ENCODE results near the gene RAD51B. TPM values are rescaled to one million over a fixed set of nuclear protein-coding genes. Genes with fewer than 3 reads are reported as not detected.
A peak's percentile ranks its signal among the peaks of the same experiment; 100 is the strongest.

RAD51B gene
- total RNA-seq, 6 donors from 2014 or later, result 10.6 to 63.9 (median 18.4) TPM

- no peak overlapping the region for H3K27ac ChIP-seq
- no peak overlapping the region for H3K4me3 ChIP-seq
- WGBS, 2 donors, result 75 to 76% methylated on average over 4 of the region's 4 CpGs
- no peaks in the 10 kb centered on the region for H3K9me3 ChIP-seq
- ATAC-seq (ENCODE audit: low FRiP score in 2 of 2) (no peak), DNase-seq (no peak)
- TF ChIP-seq POLR2AphosphoS5 (IDR thresholded peaks at IDR 0.05), result no peak
- TF ChIP-seq, protein P1, sequence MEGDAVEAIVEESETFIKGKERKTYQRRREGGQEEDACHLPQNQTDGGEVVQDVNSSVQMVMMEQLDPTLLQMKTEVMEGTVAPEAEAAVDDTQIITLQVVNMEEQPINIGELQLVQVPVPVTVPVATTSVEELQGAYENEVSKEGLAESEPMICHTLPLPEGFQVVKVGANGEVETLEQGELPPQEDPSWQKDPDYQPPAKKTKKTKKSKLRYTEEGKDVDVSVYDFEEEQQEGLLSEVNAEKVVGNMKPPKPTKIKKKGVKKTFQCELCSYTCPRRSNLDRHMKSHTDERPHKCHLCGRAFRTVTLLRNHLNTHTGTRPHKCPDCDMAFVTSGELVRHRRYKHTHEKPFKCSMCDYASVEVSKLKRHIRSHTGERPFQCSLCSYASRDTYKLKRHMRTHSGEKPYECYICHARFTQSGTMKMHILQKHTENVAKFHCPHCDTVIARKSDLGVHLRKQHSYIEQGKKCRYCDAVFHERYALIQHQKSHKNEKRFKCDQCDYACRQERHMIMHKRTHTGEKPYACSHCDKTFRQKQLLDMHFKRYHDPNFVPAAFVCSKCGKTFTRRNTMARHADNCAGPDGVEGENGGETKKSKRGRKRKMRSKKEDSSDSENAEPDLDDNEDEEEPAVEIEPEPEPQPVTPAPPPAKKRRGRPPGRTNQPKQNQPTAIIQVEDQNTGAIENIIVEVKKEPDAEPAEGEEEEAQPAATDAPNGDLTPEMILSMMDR (IDR thresholded peaks at IDR 0.05), result no peak
- no peak for TF ChIP-seq POLR2A (IDR thresholded peaks at IDR 0.05)
- TF ChIP-seq EP300 (IDR thresholded peaks at IDR 0.05), result no peak
- no peaks in the 10 kb centered on the region for H3K36me3 ChIP-seq
- H3K4me1 ChIP-seq, result peaks cover 24 to 46% (median 35%) of the 10 kb centered on the region in 4 donors
- H3K27me3 ChIP-seq, result no peaks in the 10 kb centered on the region
These were observed 696.8 kb downstream of the RAD51B start for GRCh38 chr14:68516342-68516741.

GRCh38 chr14:68518166-68518565 is 698.6 kb downstream of the RAD51B start:
- no peaks in the 10 kb centered on the region for H3K9me3 ChIP-seq
- 92 to 93% methylated on average over 2 to 8 of the region's 8 CpGs for WGBS, 2 donors
- TF ChIP-seq EP300 (IDR thresholded peaks at IDR 0.05), result no peak
- TF ChIP-seq POLR2A (IDR thresholded peaks at IDR 0.05), result no peak
- TF ChIP-seq POLR2AphosphoS5 (IDR thresholded peaks at IDR 0.05), result no peak
- TF ChIP-seq, protein P1 (IDR thresholded peaks at IDR 0.05), result no peak
- DNase-seq, result no peak
- H3K27ac ChIP-seq, result no peak overlapping the region
- no peaks in the 10 kb centered on the region for H3K27me3 ChIP-seq
- peaks cover 32 to 50% (median 39%) of the 10 kb centered on the region in 4 donors for H3K4me1 ChIP-seq
- no peak overlapping the region for H3K4me3 ChIP-seq
- no peak for ATAC-seq (ENCODE audit: low FRiP score in 2 of 2)
- no peaks in the 10 kb centered on the region for H3K36me3 ChIP-seq

- H3K27me3 ChIP-seq, result no peaks in the 10 kb centered on the region
- peaks cover 34 to 43% (median 39%) of the 10 kb centered on the region in 4 donors for H3K4me1 ChIP-seq
- DNase-seq, result no peak
- H3K36me3 ChIP-seq, result no peaks in the 10 kb centered on the region
- no peak for ATAC-seq (ENCODE audit: low FRiP score in 2 of 2)
- H3K27ac ChIP-seq, result peak overlapping the region; percentile 46 to 78 (median 66)
- H3K4me3 ChIP-seq, result no peak overlapping the region
- no peaks in the 10 kb centered on the region for H3K9me3 ChIP-seq
- no peak for TF ChIP-seq EP300 (IDR thresholded peaks at IDR 0.05)
- WGBS, 2 donors, result 57 to 65% methylated on average over 7 of the region's 7 CpGs
These were observed 699.4 kb downstream of the RAD51B start for GRCh38 chr14:68518761-68519670.

- Histone ChIP-seq H3K9me3 (no peaks in the 10 kb centered on the region), H3K27ac (peak overlapping the region; percentile 58 to 80 (median 76)), H3K4me3 (no peak overlapping the region), H3K27me3 (no peaks in the 10 kb centered on the region), H3K4me1 (peaks cover 32 to 42% (median 37%) of the 10 kb centered on the region in 4 donors), H3K36me3 (no peaks in the 10 kb centered on the region)
- DNase-seq (no peak), ATAC-seq (ENCODE audit: low FRiP score in 2 of 2) (no peak)
- WGBS, 2 donors, result 70 to 72% methylated on average over 5 of the region's 5 CpGs
- TF ChIP-seq POLR2A (IDR thresholded peaks at IDR 0.05) (no peak), EP300 (IDR thresholded peaks at IDR 0.05) (no peak), POLR2AphosphoS5 (IDR thresholded peaks at IDR 0.05) (no peak)
- TF ChIP-seq, protein P1 (IDR thresholded peaks at IDR 0.05), result no peak
These were observed 700.1 kb downstream of the RAD51B start for GRCh38 chr14:68519671-68520187.

Data from upper lobe of left lung (tissue), 6 donors.